Renal pelvis (tissue), 4 donors: ENCODE data around the gene GPR152. TPM values are rescaled to one million over a fixed set of nuclear protein-coding genes. Genes with fewer than 3 reads are reported as not detected.
"Not testable (repeated sequence)": the region's sequence is repeated elsewhere in the genome, so short reads cannot be mapped to it uniquely, and the experiment has no call there.

Experiments used
- DNase-seq: peaks from one replicate; pipeline ENCODE4 v3.0.0-alpha.2; 2013
- polyA plus RNA-seq, 3 donors: library from polyadenylated mRNA; unstranded; fragments of 120-200 nt; gene quantifications; one replicate each; pipeline ENCODE4 v1.2.1, GENCODE V29; 2013; ENCODE audit not compliant: insufficient read length in 3 of 3

Gene GPR152
- polyA plus RNA-seq, 3 donors = 0.07 TPM; not detected in 2

GRCh38 chr11:67409781-67410368, 42.7 kb downstream of the GPR152 start:
- DNase-seq = no peak

DNA sequence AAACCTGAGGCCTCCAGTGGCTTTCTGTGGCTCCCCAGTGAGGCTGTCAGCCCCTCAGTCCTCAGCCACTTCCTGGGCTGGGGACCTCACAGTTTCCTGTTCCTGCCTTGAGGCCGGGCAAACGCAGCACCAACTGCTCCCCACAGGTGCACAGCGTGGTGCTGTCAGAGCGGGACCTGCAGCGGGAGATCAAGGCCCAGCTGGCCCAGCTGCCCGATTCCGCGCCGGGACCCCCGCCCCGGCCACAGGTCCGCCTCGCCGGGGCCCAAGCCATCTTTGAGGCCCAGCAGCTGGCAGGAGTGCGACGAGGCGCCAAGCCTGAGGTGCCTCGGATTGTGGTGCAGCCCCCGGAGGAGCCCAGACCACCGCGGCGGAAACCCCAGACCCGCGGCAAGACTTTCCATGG, 43.3 kb downstream of the GPR152 start:
- no peak for DNase-seq

DNA sequence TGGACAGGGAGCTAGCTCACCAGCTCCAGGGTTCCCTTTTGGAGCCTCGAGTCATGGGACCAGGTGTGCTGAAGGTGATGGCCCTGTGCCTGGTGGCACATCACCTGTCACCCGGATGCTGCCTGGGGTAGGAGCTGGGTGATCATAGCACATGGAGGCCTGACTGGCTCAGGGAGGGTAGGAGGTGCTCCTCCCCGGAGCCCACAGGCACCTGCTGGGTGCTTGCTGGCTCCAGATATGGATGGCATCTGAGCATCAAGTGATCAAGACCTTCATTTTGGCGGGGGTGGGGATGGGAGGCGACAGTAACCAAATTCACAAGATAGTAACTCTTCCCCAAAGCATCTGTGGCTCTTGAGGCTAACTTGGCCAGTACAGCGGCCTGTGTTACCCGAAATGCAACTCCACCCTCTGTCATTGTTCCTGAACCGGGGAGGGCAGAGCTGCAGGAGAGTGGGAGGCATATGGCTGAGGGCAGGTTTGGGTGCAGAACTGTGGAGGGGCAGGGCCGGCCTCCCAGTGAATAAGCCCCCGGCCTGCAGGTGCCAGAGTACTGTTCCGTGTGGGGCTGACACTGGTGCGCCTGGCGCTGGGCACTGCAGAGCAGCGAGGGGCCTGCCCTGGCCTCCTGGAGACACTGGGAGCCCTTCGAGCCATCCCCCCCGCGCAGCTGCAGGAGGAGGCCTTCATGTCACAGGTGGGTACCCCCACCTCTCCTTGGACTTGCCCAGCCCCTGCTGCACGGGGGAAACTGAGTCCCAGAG, 43.9 kb downstream of the GPR152 start:
- no peak for DNase-seq

DNA sequence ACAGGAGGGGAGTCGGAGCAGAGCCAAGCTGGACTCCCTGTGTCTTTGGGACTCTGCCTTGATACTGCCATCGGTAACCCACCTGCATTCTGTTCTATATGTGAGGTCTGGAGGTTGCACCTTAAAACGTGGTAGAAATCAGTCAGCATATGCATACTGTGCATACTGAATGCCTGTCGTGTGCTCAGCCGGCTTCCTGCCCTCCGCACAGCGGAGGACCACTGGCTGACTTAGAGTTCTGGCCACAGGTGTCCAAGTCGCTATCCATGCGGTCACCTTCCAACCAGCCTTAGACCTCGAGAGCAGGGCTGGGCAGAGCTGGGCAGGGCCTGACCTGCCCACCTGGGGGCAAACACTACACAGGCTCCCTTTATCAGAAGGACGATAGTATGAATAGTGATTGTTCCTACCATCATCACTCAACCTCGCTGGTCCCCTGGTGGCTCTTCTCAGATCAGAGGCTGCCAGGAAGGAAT, 44.8 kb downstream of the GPR152 start:
- DNase-seq = no peak

DNA sequence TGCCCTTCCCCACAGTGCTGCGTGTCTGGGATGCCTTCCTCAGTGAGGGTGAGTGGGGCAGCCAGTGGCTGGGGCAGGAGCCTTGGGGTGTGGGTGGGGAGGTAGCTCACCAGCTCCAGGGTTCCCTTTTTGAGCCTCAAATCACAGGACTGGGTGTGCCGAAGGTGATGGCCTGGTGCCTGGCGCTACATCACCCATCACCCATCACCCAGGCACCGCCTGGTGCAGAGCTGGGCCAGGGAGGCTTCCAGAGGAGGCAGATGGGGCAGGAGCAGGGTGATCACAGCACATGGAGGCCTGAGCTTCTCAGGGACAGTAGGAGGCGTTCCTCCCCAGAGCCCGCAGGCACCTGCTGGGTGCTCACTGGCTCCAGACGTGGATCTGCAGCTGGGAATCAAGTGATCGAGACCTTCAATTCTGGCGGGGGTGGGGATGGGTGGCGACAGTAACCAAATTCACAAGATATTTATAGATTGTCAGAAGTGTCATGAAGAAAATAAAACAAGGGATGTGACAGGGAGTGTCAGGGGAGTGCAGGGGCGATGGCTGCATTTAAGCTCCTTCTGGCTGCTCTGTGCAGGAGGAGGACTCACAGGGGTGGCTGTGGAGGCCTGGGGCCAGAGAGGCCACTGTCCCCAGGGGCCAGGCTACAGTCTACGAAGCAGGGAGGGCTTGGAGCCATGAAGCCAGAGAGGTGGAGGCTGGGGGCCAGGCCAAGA, 45.4 kb downstream of the GPR152 start:
- DNase-seq = no peak

DNA sequence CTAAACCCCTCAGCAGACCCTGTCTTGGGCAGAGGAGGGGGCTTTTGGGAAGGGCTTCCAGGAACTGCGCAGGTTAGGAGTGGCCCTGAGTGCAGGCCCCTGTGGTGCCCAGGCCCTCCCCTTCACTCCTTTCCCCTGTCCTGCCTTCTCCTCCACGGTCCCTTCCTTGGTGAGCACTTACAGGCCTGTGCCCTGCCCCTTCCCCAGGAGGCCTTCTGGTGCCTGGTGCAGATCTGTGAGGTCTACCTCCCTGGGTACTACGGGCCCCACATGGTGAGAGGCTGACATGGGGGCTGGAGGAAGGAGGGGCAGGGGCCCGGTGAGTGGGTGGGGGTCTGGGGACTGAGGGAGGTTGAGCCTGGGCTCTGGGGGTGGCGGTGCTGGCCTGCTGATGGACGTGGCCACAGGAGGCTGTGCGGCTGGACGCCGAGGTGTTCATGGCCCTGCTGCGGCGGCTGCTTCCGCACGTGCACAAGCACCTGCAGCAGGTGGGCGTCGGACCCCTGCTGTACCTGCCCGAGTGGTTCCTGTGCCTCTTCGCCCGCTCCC, 46.0 kb downstream of the GPR152 start:
- no peak for DNase-seq

- no peak for DNase-seq
Measured at GRCh38 chr11:67405688-67406339, 46.7 kb downstream of the GPR152 start.

GRCh38 chr11:67405196-67405567, 47.3 kb downstream of the GPR152 start:
- no peak for DNase-seq

DNA sequence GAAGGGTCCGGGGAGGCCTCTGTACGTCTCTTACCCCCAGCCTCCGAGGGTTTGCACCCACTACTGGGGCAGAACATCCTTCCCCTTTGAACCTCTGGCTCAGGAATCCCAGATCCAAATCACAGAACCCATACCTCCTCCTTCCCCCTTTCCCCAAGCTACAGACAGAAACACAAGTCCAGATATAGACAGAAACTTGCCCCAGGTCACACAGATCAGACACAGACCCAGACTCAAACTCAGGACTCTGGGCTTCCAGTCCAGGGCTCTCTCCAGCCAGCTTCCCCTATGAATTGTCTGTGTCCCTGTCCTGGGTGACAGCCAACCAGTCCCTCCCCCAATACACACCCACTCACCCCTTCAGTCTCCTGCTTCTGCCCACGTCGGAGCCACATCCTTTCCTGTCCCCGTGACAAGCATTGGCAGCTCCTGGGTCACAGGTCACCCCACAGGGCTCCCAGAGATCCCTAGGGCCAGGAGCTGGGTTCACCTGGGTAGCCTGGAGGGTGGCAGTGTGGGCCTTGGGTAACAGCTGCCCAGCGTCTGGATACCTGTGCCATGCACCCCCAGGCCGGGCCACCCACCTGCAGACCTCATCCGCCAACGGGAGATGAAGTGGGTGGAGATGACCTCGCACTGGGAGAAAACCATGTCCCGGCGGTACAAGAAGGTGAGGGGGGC, 47.9 kb downstream of the GPR152 start:
- DNase-seq = no peak

DNA sequence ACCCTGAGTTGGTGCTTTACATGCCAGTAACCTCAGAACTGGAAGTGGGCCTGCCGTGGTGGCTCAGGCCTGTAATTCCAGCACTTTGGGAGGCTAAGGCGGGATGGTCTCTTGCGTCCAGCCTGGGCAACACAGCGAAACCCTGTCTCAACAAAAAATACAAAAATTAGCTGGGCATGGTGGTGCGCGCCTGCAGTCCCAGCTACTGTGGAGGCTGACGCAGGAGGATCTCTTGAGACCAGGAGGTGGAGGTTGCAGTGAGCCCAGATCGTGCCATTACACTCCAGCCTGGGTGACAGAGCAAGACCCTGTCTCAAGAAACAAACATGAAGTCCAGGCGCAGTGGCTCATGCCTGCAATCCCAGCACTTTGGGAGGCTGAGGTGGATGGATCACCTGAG, 49.4 kb downstream of the GPR152 start:
- DNase-seq = not testable (repeated sequence)

GRCh38 chr11:67402192-67402839, 50.2 kb downstream of the GPR152 start:
- not testable (repeated sequence) for DNase-seq

DNA sequence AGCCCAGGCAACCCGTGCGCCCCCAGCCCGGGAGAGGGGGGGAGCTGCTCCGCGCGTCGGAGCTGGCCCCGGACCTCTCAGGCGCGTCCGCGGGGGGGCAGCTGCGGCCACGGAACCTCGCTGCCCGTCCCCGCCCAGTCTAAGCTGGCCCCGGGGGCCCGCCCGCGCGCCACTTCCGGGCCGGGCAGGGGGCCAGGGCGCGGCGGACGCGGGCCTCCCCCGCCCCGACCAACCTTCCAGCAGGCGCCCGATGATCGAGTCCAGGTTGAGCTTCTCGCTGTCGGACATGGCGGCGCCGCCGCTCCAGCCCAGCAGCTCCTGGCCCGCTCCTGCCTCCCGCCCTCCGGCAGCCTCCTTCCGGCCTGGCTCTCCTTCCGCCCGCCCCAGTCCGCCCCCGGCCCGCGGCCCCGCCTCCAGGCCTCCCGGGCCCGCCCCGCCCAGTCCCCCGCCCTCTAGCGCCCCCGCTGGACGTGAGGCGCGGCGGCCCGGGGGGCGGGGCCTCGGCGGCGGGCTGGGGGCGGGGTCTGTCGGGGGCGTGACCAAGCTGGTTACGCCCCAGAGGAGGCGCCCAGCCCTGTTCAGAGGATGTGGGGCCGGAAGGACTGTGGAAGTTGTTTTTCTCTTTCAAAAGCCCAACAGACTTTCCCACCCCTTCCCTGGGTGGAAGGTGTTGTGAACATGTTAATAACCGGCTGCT, 50.9 kb downstream of the GPR152 start, which contains the start of gene PPP1CA:
Gene PPP1CA, minus strand, starts transcription at position 364 of the 697 bp plus-strand sequence. Its CDS starts 76 bp downstream, at position 288.
- DNase-seq = peak; percentile 89

Other genes with a start within 250 kb of the GPR152 start
- gene GRK2, start 186.3 kb downstream of the GPR152 start, polyA plus RNA-seq = 10 to 100 TPM; 57.6 to 65.4 (median 64.2) TPM
- 10 to 100 TPM; 27.6 to 53.8 (median 44.8) TPM for gene ANKRD13D, start 163.4 kb downstream of the GPR152 start, polyA plus RNA-seq
- gene SSH3, start 149.2 kb downstream of the GPR152 start, polyA plus RNA-seq = 10 to 100 TPM; 26.5 to 31.0 (median 29.8) TPM
- gene POLD4, start 99.2 kb downstream of the GPR152 start, polyA plus RNA-seq = 10 to 100 TPM; 29.3 to 37.4 (median 32.8) TPM
- gene CLCF1, start 79.1 kb downstream of the GPR152 start, polyA plus RNA-seq = 1 to 10 TPM; 4.8 to 8.1 (median 8.0) TPM
- 10 to 100 TPM; 27.0 to 38.0 (median 29.7) TPM for gene RAD9A, start 60.7 kb downstream of the GPR152 start, polyA plus RNA-seq
- 100 to 1,000 TPM; 161 to 179 (median 176) TPM for gene PPP1CA, start 50.9 kb downstream of the GPR152 start, polyA plus RNA-seq
- gene TBC1D10C, start 48.6 kb downstream of the GPR152 start, polyA plus RNA-seq = 10 to 100 TPM in 2 of 3 donors, 1 to 10 TPM in 1; 6.2 to 10.7 (median 10.0) TPM
- gene CARNS1, start 37.1 kb downstream of the GPR152 start, polyA plus RNA-seq = 1 to 10 TPM; 1.9 to 5.2 (median 4.1) TPM
- gene RPS6KB2, start 24.2 kb downstream of the GPR152 start, polyA plus RNA-seq = 10 to 100 TPM; 39.7 to 51.2 (median 48.3) TPM
- 1 to 10 TPM; 2.1 to 3.6 (median 2.9) TPM for gene PTPRCAP, start 15.0 kb downstream of the GPR152 start, polyA plus RNA-seq
- gene CORO1B, start 9.3 kb downstream of the GPR152 start, polyA plus RNA-seq = 10 to 100 TPM; 78.2 to 88.3 (median 85.8) TPM
- 1 to 10 TPM in 1 of 3 donors, under 1 TPM in 2; 0.33 to 1.1 (median 0.64) TPM for gene CABP4, start 2.6 kb upstream of the GPR152 start, polyA plus RNA-seq
- 10 to 100 TPM; 66.5 to 80.1 (median 72.8) TPM for gene TMEM134, start 16.5 kb upstream of the GPR152 start, polyA plus RNA-seq
- gene AIP, start 30.3 kb upstream of the GPR152 start, polyA plus RNA-seq = 10 to 100 TPM; 57.8 to 73.4 (median 65.9) TPM
- gene PITPNM1, start 52.6 kb upstream of the GPR152 start, polyA plus RNA-seq = 10 to 100 TPM; 33.3 to 41.5 (median 35.4) TPM
- 10 to 100 TPM; 55.7 to 61.8 (median 58.3) TPM for gene CDK2AP2, start 55.4 kb upstream of the GPR152 start, polyA plus RNA-seq
- gene CABP2, start 70.7 kb upstream of the GPR152 start, polyA plus RNA-seq = under 1 TPM; 0.26 to 0.49 (median 0.40) TPM
- 100 to 1,000 TPM; 728 to 847 (median 806) TPM for gene GSTP1, start 131.1 kb upstream of the GPR152 start, polyA plus RNA-seq
- gene NDUFV1, start 154.2 kb upstream of the GPR152 start, polyA plus RNA-seq = 100 to 1,000 TPM; 194 to 244 (median 244) TPM
- gene NUDT8, start 177.2 kb upstream of the GPR152 start, polyA plus RNA-seq = 1 to 10 TPM; 5.7 to 6.8 (median 6.7) TPM
- gene TBX10, start 187.0 kb upstream of the GPR152 start, polyA plus RNA-seq = under 1 TPM in 1 of 3 donors, not detected in 2; 0.15 TPM
- 10 to 100 TPM; 31.3 to 36.3 (median 34.0) TPM for gene ACY3, start 198.0 kb upstream of the GPR152 start, polyA plus RNA-seq
- 1 to 10 TPM; 3.2 to 4.6 (median 3.8) TPM for gene ALDH3B2, start 221.9 kb upstream of the GPR152 start, polyA plus RNA-seq